Erythroblast (primary cell): ENCODE data around the gene CSF2.

Experiments
- DNase-seq, 2 experiments: peaks; one replicate each; lab custom pipeline; 2025; lab: John Stamatoyannopoulos, UW
- GATA1 ChIP-seq: IDR thresholded peaks from 2 replicates; pipeline ENCODE4 v1.6.1; 2011; ENCODE audit warnings: low read depth, mild to moderate bottlenecking, control low read depth, low read length, moderate library complexity
- POLR2A ChIP-seq: IDR thresholded peaks from 2 replicates; pipeline ENCODE4 v1.6.1; 2011; ENCODE audit warnings: mild to moderate bottlenecking, low read length

The CSF2 gene

GRCh38 chr5:132059043-132059695 is 14.4 kb upstream of the CSF2 start:
- TF ChIP-seq POLR2A (no peak), GATA1 (no peak)
- DNase-seq: no peak

GRCh38 chr5:132059696-132060500 is 13.7 kb upstream of the CSF2 start:
- no peak for DNase-seq
- TF ChIP-seq POLR2A (no peak), GATA1 (no peak)

GRCh38 chr5:132060501-132061161 is 13.0 kb upstream of the CSF2 start, which contains the start of gene IL3:
IL3 (plus strand) TSS chr5:132060655; CDS start chr5:132060707, 52 bp downstream.
- no peak for DNase-seq
- TF ChIP-seq GATA1 (no peak), POLR2A (no peak)

GRCh38 chr5:132063090-132063911 is 10.3 kb upstream of the CSF2 start:
- TF ChIP-seq GATA1 (no peak), POLR2A (no peak)
- DNase-seq: peak; percentile 73 to 85

- DNase-seq: no peak
- no peak for TF ChIP-seq POLR2A
- TF ChIP-seq GATA1: no peak
Measured at GRCh38 chr5:132064140-132064539, 9.4 kb upstream of the CSF2 start.

- TF ChIP-seq GATA1: no peak
- no peak for TF ChIP-seq POLR2A
- DNase-seq: peak; percentile 73 to 87
Measured at GRCh38 chr5:132064738-132065331, 8.8 kb upstream of the CSF2 start.

- DNase-seq: peak; percentile 62 to 74
- no peak for TF ChIP-seq GATA1
- TF ChIP-seq POLR2A: no peak
Measured at GRCh38 chr5:132065351-132065937, 8.1 kb upstream of the CSF2 start.

- DNase-seq: no peak
- TF ChIP-seq POLR2A (no peak), GATA1 (no peak)
Measured at GRCh38 chr5:132065951-132066701, 7.5 kb upstream of the CSF2 start.

GRCh38 chr5:132066871-132067270 is 6.7 kb upstream of the CSF2 start:
- no peak for TF ChIP-seq GATA1
- TF ChIP-seq POLR2A: no peak
- DNase-seq: no peak

GRCh38 chr5:132067451-132067850 is 6.1 kb upstream of the CSF2 start:
- TF ChIP-seq GATA1: no peak
- no peak for TF ChIP-seq POLR2A
- no peak for DNase-seq

GRCh38 chr5:132067941-132068808 is 5.4 kb upstream of the CSF2 start:
- no peak for DNase-seq
- TF ChIP-seq POLR2A: no peak
- TF ChIP-seq GATA1: no peak

- no peak for DNase-seq
- TF ChIP-seq POLR2A (no peak), GATA1 (no peak)
Measured at GRCh38 chr5:132069561-132069960, 4.0 kb upstream of the CSF2 start.
